Measurements from ENCODE around the gene SPDYC. TPM values are rescaled to one million over a fixed set of nuclear protein-coding genes. Genes with fewer than 3 reads are reported as not detected.
A peak's percentile ranks its signal among the peaks of the same experiment; 100 is the strongest.

SPDYC gene
- total and polyA plus RNA-seq, 9 of the 15 experiments (the other 6 are each of a cell fraction or from before 2014, with no cell fraction given), result 4.4 to 18.8 (median 9.2) TPM

DNA sequence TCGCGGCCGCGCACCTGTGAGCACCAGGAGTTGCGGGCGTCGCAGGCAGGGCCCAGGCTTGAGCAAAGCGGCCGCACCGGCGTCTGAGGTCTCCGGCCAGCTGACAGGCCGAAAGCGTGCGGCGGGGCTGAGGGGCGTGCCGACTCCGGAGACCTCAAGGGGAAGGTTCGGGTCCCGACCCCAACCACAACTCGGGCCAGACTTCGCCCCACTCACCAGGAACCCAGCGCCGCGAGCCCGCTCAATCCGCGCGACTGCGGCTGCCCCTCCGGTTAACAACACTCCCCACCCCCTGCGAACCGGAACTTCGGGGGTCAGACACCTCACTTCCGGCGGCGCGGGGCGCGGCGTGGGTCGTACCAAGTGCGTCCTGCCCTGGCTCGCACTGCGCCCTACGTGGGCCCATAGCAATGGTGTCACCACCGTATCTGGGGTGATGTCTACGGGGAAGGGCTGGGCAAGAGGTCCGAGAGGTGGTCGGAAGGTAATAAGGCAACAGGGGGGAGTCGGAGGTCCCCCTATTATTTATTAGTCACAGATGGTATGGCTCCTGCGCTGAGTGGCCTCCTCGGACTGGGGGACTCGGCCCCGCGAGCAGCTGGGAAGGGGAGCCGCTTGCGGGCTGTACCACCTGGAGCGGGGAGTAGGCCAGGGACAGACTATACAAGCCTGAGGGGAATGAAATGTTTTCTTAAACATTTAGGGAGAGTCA, 35.6 kb upstream of the SPDYC start, which contains the start of gene SYVN1 (continued):
- TF ChIP-seq, protein P1, sequence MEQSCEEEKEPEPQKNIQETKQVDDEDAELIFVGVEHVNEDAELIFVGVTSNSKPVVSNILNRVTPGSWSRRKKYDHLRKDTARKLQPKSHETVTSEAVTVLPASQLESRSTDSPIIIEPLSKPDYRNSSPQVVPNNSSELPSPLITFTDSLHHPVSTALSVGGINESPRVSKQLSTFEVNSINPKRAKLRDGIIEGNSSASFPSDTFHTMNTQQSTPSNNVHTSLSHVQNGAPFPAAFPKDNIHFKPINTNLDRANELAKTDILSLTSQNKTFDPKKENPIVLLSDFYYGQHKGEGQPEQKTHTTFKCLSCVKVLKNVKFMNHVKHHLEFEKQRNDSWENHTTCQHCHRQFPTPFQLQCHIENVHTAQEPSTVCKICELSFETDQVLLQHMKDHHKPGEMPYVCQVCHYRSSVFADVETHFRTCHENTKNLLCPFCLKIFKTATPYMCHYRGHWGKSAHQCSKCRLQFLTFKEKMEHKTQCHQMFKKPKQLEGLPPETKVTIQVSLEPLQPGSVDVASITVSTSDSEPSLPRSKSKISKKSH (CRISPR knock-in tag; IDR thresholded peaks at IDR 0.05), result no peak
- no peak for TF ChIP-seq ZFP30 (CRISPR knock-in tag; IDR thresholded peaks at IDR 0.05; ENCODE audit: borderline replicate concordance)
- no peak for TF ChIP-seq ZNF436 (CRISPR knock-in tag; IDR thresholded peaks at IDR 0.05)
- TF ChIP-seq, protein P2, sequence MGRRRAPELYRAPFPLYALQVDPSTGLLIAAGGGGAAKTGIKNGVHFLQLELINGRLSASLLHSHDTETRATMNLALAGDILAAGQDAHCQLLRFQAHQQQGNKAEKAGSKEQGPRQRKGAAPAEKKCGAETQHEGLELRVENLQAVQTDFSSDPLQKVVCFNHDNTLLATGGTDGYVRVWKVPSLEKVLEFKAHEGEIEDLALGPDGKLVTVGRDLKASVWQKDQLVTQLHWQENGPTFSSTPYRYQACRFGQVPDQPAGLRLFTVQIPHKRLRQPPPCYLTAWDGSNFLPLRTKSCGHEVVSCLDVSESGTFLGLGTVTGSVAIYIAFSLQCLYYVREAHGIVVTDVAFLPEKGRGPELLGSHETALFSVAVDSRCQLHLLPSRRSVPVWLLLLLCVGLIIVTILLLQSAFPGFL (CRISPR knock-in tag; IDR thresholded peaks at IDR 0.05), result no peak
- no peak for TF ChIP-seq ZNF707 (CRISPR knock-in tag; conservative IDR thresholded peaks at IDR 0.05)
- no peak for TF ChIP-seq ESRRB (CRISPR knock-in tag; IDR thresholded peaks at IDR 0.05; ENCODE audit: borderline replicate concordance)
- no peak for TF ChIP-seq FOXA3 (CRISPR knock-in tag; conservative IDR thresholded peaks at IDR 0.05 in 1 of 2, IDR thresholded peaks at IDR 0.05 in 1 of 2)
- no peak for TF ChIP-seq ERF (CRISPR knock-in tag; IDR thresholded peaks at IDR 0.05)
- TF ChIP-seq, protein P3, sequence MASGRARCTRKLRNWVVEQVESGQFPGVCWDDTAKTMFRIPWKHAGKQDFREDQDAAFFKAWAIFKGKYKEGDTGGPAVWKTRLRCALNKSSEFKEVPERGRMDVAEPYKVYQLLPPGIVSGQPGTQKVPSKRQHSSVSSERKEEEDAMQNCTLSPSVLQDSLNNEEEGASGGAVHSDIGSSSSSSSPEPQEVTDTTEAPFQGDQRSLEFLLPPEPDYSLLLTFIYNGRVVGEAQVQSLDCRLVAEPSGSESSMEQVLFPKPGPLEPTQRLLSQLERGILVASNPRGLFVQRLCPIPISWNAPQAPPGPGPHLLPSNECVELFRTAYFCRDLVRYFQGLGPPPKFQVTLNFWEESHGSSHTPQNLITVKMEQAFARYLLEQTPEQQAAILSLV (tag; IDR thresholded peaks at IDR 0.05), result no peak
- 0 out of 2 replicates have a peak, but pooled peaks have one; percentile 55 for TF ChIP-seq ZNF764 (CRISPR knock-in tag; IDR thresholded peaks at IDR 0.05; ENCODE audit: low read depth)
- no peak for TF ChIP-seq ZNF583 (CRISPR knock-in tag; IDR thresholded peaks at IDR 0.05)
- no peak for TF ChIP-seq PYGO2 (tag; IDR thresholded peaks at IDR 0.05)
- no peak for TF ChIP-seq CHD1 (IDR thresholded peaks at IDR 0.05; ENCODE audit: low read length)
- TF ChIP-seq, protein P4, sequence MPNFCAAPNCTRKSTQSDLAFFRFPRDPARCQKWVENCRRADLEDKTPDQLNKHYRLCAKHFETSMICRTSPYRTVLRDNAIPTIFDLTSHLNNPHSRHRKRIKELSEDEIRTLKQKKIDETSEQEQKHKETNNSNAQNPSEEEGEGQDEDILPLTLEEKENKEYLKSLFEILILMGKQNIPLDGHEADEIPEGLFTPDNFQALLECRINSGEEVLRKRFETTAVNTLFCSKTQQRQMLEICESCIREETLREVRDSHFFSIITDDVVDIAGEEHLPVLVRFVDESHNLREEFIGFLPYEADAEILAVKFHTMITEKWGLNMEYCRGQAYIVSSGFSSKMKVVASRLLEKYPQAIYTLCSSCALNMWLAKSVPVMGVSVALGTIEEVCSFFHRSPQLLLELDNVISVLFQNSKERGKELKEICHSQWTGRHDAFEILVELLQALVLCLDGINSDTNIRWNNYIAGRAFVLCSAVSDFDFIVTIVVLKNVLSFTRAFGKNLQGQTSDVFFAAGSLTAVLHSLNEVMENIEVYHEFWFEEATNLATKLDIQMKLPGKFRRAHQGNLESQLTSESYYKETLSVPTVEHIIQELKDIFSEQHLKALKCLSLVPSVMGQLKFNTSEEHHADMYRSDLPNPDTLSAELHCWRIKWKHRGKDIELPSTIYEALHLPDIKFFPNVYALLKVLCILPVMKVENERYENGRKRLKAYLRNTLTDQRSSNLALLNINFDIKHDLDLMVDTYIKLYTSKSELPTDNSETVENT (CRISPR knock-in tag; IDR thresholded peaks at IDR 0.05), result no peak
- TF ChIP-seq, protein P5, sequence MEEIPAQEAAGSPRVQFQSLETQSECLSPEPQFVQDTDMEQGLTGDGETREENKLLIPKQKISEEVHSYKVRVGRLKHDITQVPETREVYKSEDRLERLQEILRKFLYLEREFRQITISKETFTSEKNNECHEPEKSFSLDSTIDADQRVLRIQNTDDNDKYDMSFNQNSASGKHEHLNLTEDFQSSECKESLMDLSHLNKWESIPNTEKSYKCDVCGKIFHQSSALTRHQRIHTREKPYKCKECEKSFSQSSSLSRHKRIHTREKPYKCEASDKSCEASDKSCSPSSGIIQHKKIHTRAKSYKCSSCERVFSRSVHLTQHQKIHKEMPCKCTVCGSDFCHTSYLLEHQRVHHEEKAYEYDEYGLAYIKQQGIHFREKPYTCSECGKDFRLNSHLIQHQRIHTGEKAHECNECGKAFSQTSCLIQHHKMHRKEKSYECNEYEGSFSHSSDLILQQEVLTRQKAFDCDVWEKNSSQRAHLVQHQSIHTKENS (CRISPR knock-in tag; IDR thresholded peaks at IDR 0.05), result no peak
- TF ChIP-seq ZNF507 (tag; conservative IDR thresholded peaks at IDR 0.05), result no peak
- no peak for TF ChIP-seq SNIP1 (IDR thresholded peaks at IDR 0.05; ENCODE audit: low read depth)
- TF ChIP-seq, protein P6, sequence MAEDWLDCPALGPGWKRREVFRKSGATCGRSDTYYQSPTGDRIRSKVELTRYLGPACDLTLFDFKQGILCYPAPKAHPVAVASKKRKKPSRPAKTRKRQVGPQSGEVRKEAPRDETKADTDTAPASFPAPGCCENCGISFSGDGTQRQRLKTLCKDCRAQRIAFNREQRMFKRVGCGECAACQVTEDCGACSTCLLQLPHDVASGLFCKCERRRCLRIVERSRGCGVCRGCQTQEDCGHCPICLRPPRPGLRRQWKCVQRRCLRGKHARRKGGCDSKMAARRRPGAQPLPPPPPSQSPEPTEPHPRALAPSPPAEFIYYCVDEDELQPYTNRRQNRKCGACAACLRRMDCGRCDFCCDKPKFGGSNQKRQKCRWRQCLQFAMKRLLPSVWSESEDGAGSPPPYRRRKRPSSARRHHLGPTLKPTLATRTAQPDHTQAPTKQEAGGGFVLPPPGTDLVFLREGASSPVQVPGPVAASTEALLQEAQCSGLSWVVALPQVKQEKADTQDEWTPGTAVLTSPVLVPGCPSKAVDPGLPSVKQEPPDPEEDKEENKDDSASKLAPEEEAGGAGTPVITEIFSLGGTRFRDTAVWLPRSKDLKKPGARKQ (CRISPR knock-in tag; IDR thresholded peaks at IDR 0.05), result no peak
- no peak for TF ChIP-seq HSF4 (CRISPR knock-in tag; IDR thresholded peaks at IDR 0.05; ENCODE audit: borderline replicate concordance)
